ENCODE results near the gene HERC6. TPM values are rescaled to one million over a fixed set of nuclear protein-coding genes. Genes with fewer than 3 reads are reported as not detected.

The HERC6 gene
- total RNA-seq, 2 donors from 2014 or later = 9.9 to 12.7 TPM

DNA sequence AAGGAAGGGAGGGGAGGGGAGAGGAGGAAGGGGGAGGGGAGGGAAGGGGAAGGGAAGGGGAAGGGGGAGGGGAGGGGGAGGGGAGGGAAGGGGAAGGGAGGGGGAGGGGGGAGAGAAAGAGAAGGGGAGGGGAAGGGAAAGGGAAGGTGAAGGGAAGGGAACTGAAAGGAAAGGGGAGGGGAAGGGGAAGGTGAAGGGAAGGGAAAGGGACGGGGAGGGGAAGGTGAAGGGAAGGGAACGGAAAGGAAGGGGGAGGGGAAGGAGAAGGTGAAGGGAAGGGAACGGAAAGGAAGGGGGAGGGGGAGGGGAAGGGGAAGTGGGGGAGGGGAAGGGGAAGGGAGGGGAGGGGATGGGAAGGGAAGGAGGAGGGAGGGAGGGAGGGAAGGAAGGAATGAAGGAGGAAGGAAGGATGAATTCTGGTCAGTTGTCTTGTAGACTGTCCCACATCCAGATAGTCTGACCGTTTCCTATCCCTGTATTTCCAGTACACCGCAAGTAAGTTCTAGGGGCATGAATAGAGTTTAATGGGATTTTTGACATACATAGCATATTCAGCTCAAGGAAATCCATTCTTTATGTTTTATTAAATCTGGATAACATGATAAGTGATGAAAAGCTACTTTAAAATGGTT is 98.7 kb downstream of the HERC6 start:
- WGBS, 2 experiments (ENCODE audit: insufficient coverage in 1 of 2, insufficient read length in 1 of 2) = 95% methylated on average over 2 of the region's 5 CpGs; no CpG with 5 or more reads in 1 of the 2 experiments
- Histone ChIP-seq H3K4me3 (ENCODE audit: low read length) (no peak overlapping the region), H3K27me3 (ENCODE audit: control insufficient read depth, insufficient read depth, low read length, poor library complexity, severe bottlenecking) (no peaks in the 10 kb centered on the region), H3K9me3 (ENCODE audit: control insufficient read depth, low read length) (no peaks in the 10 kb centered on the region), H3K36me3 (ENCODE audit: control insufficient read depth, insufficient read depth, low read length) (no peaks in the 10 kb centered on the region), H3K27ac (ENCODE audit: low read depth, low read length) (no peak overlapping the region), H3K9ac (ENCODE audit: extremely low read depth, low read length, poor library complexity, severe bottlenecking) (no peak overlapping the region), H3K4me1 (ENCODE audit: control insufficient read depth, insufficient read depth, low read length) (no peaks in the 10 kb centered on the region)
- DNase-seq = no peak
- TF ChIP-seq, protein P1, sequence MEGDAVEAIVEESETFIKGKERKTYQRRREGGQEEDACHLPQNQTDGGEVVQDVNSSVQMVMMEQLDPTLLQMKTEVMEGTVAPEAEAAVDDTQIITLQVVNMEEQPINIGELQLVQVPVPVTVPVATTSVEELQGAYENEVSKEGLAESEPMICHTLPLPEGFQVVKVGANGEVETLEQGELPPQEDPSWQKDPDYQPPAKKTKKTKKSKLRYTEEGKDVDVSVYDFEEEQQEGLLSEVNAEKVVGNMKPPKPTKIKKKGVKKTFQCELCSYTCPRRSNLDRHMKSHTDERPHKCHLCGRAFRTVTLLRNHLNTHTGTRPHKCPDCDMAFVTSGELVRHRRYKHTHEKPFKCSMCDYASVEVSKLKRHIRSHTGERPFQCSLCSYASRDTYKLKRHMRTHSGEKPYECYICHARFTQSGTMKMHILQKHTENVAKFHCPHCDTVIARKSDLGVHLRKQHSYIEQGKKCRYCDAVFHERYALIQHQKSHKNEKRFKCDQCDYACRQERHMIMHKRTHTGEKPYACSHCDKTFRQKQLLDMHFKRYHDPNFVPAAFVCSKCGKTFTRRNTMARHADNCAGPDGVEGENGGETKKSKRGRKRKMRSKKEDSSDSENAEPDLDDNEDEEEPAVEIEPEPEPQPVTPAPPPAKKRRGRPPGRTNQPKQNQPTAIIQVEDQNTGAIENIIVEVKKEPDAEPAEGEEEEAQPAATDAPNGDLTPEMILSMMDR (conservative IDR thresholded peaks at IDR 0.05) = no peak
- H3K27me3 Mint-ChIP-seq (ENCODE audit: insufficient read depth) = no peaks in the 10 kb centered on the region
- no peak overlapping the region for H3K27ac Mint-ChIP-seq
- peaks cover 7% of the 10 kb centered on the region for H3K36me3 Mint-ChIP-seq (ENCODE audit: low read depth)
- no peaks in the 10 kb centered on the region for H3K4me1 Mint-ChIP-seq
- H3K9me3 Mint-ChIP-seq = no peaks in the 10 kb centered on the region
- H3K4me3 Mint-ChIP-seq = no peak overlapping the region

DNA sequence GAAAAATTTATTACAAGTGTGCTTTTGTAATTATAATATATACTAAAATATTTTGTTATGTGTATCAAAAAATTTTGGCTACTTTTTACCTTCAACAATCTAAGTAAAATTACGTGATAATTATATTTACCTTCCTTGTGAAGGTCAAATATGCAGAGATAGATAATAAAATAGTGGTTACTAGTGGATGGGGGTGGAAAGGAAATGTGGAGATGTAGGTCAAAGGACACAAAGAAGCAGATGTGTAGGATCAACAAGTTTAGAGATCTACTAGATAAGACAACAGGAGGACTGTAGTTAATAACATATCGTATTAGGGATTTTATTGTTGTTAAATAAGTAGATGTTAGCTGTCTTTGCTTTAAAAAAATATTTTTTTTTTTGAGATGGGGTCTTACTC is 99.6 kb downstream of the HERC6 start:
- Histone ChIP-seq H3K9me3 (ENCODE audit: control insufficient read depth, low read length) (no peaks in the 10 kb centered on the region), H3K36me3 (ENCODE audit: control insufficient read depth, insufficient read depth, low read length) (no peaks in the 10 kb centered on the region), H3K27me3 (ENCODE audit: control insufficient read depth, insufficient read depth, low read length, poor library complexity, severe bottlenecking) (no peaks in the 10 kb centered on the region), H3K4me3 (ENCODE audit: low read length) (no peak overlapping the region), H3K27ac (ENCODE audit: low read depth, low read length) (no peak overlapping the region), H3K4me1 (ENCODE audit: control insufficient read depth, insufficient read depth, low read length) (no peaks in the 10 kb centered on the region), H3K9ac (ENCODE audit: extremely low read depth, low read length, poor library complexity, severe bottlenecking) (no peak overlapping the region)
- Mint-ChIP-seq H3K4me3 (no peak overlapping the region), H3K27ac (no peak overlapping the region), H3K4me1 (no peaks in the 10 kb centered on the region), H3K36me3 (ENCODE audit: low read depth) (peaks cover 7% of the 10 kb centered on the region), H3K9me3 (no peaks in the 10 kb centered on the region), H3K27me3 (ENCODE audit: insufficient read depth) (no peaks in the 10 kb centered on the region)
- no peak for DNase-seq
- TF ChIP-seq, protein P1 (conservative IDR thresholded peaks at IDR 0.05) = no peak
- WGBS, 2 experiments (ENCODE audit: insufficient coverage in 1 of 2, insufficient read length in 1 of 2) = 83 to 91% methylated on average over 1 to 2 of the region's 2 CpGs

DNA sequence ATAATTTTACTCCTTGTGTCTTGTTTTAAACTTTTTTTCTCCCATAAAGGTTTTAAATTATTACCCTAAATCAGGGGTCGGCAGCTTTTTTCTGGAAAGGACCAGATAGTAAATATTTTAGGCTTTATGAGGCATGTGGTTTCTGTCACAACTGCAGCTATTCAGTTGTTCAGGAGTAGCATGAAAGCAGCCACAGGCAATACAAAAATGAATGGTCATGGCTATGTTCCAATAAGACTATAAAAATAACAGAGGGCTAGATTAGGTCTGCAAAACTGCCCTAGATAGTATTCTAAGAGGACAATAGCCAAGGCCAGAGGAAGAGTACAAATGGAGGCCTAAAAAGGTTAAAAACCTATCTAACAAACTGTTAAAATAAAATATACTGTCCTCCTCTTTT is 102.9 kb downstream of the HERC6 start:
- Mint-ChIP-seq H3K27ac (no peak overlapping the region), H3K9me3 (no peaks in the 10 kb centered on the region)

More for the DNA sequence above, 102.9 kb downstream of the HERC6 start:
- no peaks in the 10 kb centered on the region for H3K9me3 ChIP-seq (ENCODE audit: control insufficient read depth, low read length)
- DNase-seq = no peak
- 79% methylated on average over 1 of the region's 1 CpG; no CpG with 5 or more reads in 1 of the 2 experiments for WGBS, 2 experiments (ENCODE audit: insufficient coverage in 1 of 2, insufficient read length in 1 of 2)
- H3K4me3 Mint-ChIP-seq = no peak overlapping the region
- no peak overlapping the region for H3K4me3 ChIP-seq (ENCODE audit: low read length)
- H3K4me1 ChIP-seq (ENCODE audit: control insufficient read depth, insufficient read depth, low read length) = no peaks in the 10 kb centered on the region
- no peaks in the 10 kb centered on the region for H3K4me1 Mint-ChIP-seq
- no peak overlapping the region for H3K27ac ChIP-seq (ENCODE audit: low read depth, low read length)
- H3K27me3 Mint-ChIP-seq (ENCODE audit: insufficient read depth) = no peaks in the 10 kb centered on the region
- H3K27me3 ChIP-seq (ENCODE audit: control insufficient read depth, insufficient read depth, low read length, poor library complexity, severe bottlenecking) = no peaks in the 10 kb centered on the region
- H3K36me3 Mint-ChIP-seq (ENCODE audit: low read depth) = peaks cover 4% of the 10 kb centered on the region
- no peak overlapping the region for H3K9ac ChIP-seq (ENCODE audit: extremely low read depth, low read length, poor library complexity, severe bottlenecking)
- TF ChIP-seq, protein P1 (conservative IDR thresholded peaks at IDR 0.05) = no peak
- no peaks in the 10 kb centered on the region for H3K36me3 ChIP-seq (ENCODE audit: control insufficient read depth, insufficient read depth, low read length)

Data from endodermal cell (in vitro differentiated cells).